Ovary (tissue), 3 donors: Measurements from ENCODE around the gene DLX1.

Source experiments
- EP300 ChIP-seq: sonication (generic); formaldehyde crosslinking; IDR thresholded peaks from one replicate; pipeline ENCODE4 v1.6.1; 2017; ENCODE audit warnings: antibody characterized with exemption
- POLR2A ChIP-seq: fragments of 450-650 bp; IDR thresholded peaks from one replicate; pipeline ENCODE4 v1.6.1; 2017; ENCODE audit warnings: antibody characterized with exemption, mild to moderate bottlenecking, moderate library complexity
- TF ChIP-seq, protein P1 (sequence below), 3 donors: fragments of 450-650 bp in 2 of 3; fragments of 200-600 bp in 1 of 3; IDR thresholded peaks; one replicate each; pipeline versions ENCODE4 v1.5.1 to v1.8.0; 2016 to 2022; ENCODE audit warnings: antibody characterized with exemption in 3 of 3, mild to moderate bottlenecking in 1 of 3
- donor health status: DM: no; HTN: no; CAD: no.

DNA sequence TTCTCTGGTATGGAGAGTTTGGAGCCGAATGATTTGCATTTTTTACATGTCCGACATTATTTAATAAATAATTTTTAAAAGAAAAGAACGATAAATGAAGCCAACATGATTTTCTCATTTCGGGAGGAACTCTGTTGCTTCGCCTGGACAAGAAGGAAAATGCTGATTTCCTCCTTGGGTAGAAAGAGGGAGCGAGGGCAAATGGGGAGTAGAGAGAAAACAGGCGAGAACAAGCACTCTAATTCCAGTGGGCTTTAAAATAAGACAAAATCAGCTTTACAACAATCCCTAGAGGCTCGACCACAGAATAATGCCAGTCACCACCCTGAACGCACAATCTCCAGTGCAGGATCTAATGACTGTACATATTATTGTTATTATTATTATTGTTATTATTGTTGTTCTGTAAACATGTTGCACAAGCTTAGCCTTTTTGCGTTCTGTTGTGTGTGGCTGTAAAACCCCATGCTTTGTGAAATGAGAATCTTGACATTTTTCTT is 3.7 kb downstream of the DLX1 start:
- no peak for TF ChIP-seq POLR2A
- TF ChIP-seq, protein P1, sequence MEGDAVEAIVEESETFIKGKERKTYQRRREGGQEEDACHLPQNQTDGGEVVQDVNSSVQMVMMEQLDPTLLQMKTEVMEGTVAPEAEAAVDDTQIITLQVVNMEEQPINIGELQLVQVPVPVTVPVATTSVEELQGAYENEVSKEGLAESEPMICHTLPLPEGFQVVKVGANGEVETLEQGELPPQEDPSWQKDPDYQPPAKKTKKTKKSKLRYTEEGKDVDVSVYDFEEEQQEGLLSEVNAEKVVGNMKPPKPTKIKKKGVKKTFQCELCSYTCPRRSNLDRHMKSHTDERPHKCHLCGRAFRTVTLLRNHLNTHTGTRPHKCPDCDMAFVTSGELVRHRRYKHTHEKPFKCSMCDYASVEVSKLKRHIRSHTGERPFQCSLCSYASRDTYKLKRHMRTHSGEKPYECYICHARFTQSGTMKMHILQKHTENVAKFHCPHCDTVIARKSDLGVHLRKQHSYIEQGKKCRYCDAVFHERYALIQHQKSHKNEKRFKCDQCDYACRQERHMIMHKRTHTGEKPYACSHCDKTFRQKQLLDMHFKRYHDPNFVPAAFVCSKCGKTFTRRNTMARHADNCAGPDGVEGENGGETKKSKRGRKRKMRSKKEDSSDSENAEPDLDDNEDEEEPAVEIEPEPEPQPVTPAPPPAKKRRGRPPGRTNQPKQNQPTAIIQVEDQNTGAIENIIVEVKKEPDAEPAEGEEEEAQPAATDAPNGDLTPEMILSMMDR (IDR thresholded peaks at IDR 0.05): no peak
- TF ChIP-seq EP300: no peak
